SK-N-SH treated with all-trans-retinoic acid at 6 μM for 48 hours (cell line): Measurements from ENCODE around the gene NCLN.

Experiments used
- BACH2 ChIP-seq: fragments of 250-450 bp; sonication (Bioruptor Pico); IDR thresholded peaks from 2 replicates; pipeline ENCODE4 v1.9.0; 2021; ENCODE audit warnings: mild to moderate bottlenecking, borderline replicate concordance
- CSDC2 ChIP-seq: fragments of 250-450 bp; sonication (Bioruptor Pico); IDR thresholded peaks from 2 replicates; pipeline ENCODE4 v1.5.0; 2020; ENCODE audit warnings: mild to moderate bottlenecking, moderate library complexity
- RARB ChIP-seq: fragments of 250-450 bp; sonication (Bioruptor Pico); IDR thresholded peaks from 2 replicates; pipeline ENCODE4 v1.8.0; 2021; ENCODE audit warnings: mild to moderate bottlenecking, moderate library complexity
- TF ChIP-seq, protein P1 (sequence below): fragments of 250-450 bp; sonication (Bioruptor Pico); IDR thresholded peaks from 2 replicates; pipeline ENCODE4 v1.8.0; 2020; ENCODE audit warnings: mild to moderate bottlenecking, moderate library complexity, borderline replicate concordance
- TF ChIP-seq, protein P2 (sequence below): fragments of 250-450 bp; sonication (Bioruptor Pico); IDR thresholded peaks from 2 replicates; pipeline ENCODE4 v1.8.0; 2021; ENCODE audit warnings: low read depth, mild to moderate bottlenecking, moderate library complexity, borderline replicate concordance

DNA sequence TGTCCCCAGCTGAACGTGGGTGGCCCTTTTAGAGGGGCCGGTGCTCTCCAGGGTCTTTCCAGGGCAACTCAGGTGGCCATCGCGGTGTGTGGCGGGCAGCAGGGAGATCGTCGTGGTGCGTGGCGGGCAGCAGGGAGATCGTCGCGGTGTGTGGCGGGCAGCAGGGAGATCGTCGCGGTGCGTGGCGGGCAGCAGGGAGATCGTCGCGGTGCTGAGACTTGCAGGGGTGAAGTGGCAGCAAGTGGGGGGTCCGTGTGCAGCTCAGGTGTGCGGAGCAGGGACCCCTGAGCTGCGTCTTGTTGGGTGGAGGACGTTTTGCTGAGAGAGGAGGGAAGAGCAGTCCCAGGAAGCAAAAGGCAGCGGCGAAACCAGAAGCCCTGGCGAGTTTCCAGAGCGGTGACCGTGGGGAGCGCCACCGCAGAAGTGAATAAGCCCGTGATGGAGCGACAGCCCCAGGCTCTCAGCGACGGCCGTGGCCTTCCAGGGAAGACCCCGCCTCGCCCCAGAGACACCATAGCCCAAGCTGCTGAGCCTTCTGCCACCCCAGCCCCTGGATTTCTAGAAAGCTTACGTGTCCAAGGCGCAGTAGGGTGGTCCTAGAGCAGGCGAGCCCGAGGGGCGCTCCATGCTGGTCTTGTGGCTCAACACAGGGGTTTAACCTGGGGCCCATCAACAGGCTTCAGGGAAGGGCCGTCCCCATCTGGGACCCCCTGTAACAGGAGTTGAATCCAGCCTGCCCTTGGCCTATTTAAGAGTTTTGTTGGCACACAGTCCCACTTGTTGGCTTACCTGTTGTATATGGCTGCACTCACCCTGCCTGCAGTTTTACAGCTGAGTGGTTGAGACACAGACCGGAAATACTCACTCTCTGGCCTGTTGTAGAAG is 5.4 kb downstream of the NCLN start:
- TF ChIP-seq RARB (CRISPR knock-in tag) (no peak), CSDC2 (CRISPR knock-in tag) (no peak), BACH2 (CRISPR knock-in tag) (no peak)
- TF ChIP-seq, protein P1, sequence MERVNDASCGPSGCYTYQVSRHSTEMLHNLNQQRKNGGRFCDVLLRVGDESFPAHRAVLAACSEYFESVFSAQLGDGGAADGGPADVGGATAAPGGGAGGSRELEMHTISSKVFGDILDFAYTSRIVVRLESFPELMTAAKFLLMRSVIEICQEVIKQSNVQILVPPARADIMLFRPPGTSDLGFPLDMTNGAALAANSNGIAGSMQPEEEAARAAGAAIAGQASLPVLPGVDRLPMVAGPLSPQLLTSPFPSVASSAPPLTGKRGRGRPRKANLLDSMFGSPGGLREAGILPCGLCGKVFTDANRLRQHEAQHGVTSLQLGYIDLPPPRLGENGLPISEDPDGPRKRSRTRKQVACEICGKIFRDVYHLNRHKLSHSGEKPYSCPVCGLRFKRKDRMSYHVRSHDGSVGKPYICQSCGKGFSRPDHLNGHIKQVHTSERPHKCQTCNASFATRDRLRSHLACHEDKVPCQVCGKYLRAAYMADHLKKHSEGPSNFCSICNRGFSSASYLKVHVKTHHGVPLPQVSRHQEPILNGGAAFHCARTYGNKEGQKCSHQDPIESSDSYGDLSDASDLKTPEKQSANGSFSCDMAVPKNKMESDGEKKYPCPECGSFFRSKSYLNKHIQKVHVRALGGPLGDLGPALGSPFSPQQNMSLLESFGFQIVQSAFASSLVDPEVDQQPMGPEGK (CRISPR knock-in tag): no peak
- TF ChIP-seq, protein P2, sequence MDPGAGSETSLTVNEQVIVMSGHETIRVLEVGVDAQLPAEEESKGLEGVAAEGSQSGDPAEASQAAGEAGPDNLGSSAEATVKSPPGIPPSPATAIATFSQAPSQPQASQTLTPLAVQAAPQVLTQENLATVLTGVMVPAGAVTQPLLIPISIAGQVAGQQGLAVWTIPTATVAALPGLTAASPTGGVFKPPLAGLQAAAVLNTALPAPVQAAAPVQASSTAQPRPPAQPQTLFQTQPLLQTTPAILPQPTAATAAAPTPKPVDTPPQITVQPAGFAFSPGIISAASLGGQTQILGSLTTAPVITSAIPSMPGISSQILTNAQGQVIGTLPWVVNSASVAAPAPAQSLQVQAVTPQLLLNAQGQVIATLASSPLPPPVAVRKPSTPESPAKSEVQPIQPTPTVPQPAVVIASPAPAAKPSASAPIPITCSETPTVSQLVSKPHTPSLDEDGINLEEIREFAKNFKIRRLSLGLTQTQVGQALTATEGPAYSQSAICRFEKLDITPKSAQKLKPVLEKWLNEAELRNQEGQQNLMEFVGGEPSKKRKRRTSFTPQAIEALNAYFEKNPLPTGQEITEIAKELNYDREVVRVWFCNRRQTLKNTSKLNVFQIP (CRISPR knock-in tag): no peak
